GM18499 (cell line): ENCODE results near the gene METTL1.

Source experiments
- ATAC-seq: cut with Tn5 transposase; IDR thresholded peaks from one replicate; pipeline ENCODE4 v1.9.1; 2021; ENCODE audit warnings: moderate number of reproducible peaks; ENCODE audit not compliant: insufficient read depth, unreplicated experiment

Gene METTL1

DNA sequence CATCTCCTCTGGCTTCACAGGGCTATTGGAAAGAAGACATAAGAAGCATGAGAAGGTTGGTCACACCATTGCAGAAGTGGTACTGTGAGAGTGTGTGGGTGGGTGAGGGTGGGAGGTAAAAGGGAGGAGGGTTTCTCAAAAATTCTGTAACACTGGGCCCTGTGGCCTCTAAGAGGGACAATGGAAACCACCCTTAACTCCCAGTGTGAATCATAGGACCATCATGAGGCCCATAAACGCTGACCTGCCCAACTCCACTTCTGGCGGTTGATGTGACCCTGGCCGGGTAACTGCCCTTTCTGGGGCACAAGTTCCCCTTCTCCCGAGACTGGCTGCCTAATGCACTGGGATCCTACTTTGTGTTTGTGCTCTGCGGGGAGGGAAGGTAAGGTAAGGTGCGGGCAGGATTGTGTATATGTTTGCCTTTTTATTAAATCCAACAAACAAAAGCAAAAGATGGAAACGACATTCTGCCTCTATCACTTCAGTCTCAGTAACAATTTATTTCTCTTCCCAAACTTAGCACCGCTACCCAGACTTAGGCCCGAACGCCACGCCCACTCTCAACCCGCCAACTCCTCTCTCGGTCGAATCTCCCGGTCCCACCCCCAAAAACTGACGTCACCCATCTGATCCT is 551 bp downstream of the METTL1 start:
- peak; percentile 48 for ATAC-seq

DNA sequence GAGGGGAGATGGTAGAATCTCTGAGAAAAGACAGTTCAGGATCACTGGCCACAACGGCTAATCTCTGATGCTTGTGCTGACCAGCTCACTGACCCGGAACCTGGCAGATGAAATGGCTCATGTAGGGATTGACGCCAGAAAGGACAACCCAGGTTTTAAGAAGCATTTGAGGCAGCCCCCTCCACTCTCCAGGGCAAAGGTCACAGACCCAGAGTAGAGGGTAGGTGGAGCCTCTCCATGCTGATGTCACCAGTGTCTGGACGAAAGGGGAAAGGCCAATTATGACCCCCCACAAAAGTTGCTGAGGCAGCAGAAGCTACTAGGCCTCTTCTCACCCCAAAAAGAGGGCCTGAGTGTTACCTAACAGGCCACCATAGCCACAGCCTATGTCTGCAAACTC is 1.2 kb downstream of the METTL1 start:
- ATAC-seq = no peak

DNA sequence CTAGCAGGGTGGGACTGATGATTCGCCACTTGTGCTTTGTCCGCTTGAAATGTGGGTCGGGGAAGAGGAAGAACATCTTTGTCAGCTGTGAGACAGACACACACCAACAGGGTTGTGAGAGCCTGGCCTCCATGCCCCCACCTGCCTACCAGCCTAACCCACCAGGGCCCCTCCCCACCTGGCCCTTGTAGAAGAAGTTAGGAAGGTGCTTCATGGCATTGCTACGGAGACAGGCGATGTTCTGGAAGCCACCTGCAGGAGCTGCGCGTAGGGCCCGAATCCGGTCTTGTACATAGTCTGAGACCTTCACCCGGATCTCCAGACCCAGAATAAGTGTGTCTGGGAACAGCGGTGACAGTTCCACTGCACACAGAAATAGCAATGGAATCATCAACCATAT is 2.3 kb downstream of the METTL1 start:
- no peak for ATAC-seq

DNA sequence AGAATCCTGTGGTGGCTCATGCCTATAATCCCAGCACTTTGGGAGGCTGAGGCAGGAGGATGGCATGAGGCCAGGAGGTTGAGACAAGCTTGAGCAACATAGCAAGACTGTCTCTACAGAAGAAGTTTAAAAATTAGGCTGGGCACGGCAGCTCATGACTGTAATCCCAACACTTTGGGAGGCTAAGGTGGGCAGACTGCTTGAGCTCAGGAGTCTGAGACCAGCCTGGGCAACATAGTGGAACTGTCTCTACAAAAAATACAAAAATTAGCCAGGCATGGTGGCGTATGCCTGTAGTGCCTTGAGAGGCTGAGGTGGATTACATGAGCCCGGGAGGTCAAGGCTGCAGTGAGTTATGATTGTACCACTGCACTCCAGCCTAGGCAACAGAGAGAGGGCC is 4.0 kb downstream of the METTL1 start:
- ATAC-seq = no peak

GRCh38 chr12:57767305-57767698 is 4.6 kb downstream of the METTL1 start:
- no peak for ATAC-seq

GRCh38 chr12:57766464-57767304 is 5.2 kb downstream of the METTL1 start, which contains the start of gene CYP27B1:
TSS of gene CYP27B1 (minus strand) at chr12:57767078. CDS start at chr12:57767041, 37 bp downstream.
- ATAC-seq = no peak

DNA sequence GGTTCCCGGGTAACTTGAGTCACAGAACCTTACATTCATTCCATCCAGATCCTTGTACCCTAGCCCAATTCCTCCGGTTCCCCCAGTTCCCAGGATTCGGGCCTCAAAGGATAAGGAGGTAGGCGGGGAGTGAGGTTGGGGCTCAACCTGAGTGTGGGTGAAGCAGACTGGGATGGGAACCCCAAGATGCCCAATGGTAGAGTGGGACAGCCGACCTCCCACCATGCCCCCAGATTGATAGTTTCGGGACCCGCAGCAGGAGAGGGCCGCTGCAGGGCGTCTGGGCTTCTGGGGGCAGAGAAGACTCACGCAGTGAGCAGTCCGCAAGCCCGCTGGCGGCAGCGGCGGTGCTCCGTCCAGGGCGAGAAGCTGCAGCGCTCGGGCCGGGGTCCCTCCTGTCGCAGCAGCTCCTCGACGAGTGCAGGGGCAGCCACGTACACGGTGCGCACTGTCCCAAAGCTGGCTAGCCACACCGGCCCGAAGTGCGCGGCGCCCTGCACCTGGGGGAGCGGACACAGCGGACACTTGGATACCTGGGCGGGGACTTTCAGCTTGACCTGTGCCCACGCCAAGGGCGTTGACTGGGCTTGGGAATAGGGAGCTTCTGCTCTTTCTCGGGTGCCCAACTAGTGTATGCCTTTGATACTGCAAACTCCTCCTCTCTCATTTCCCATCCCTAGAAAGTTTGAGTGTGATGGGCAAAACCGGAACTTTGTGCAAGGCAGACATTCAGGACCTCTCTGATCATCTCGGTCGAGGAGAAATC is 6.0 kb downstream of the METTL1 start:
- no peak for ATAC-seq

DNA sequence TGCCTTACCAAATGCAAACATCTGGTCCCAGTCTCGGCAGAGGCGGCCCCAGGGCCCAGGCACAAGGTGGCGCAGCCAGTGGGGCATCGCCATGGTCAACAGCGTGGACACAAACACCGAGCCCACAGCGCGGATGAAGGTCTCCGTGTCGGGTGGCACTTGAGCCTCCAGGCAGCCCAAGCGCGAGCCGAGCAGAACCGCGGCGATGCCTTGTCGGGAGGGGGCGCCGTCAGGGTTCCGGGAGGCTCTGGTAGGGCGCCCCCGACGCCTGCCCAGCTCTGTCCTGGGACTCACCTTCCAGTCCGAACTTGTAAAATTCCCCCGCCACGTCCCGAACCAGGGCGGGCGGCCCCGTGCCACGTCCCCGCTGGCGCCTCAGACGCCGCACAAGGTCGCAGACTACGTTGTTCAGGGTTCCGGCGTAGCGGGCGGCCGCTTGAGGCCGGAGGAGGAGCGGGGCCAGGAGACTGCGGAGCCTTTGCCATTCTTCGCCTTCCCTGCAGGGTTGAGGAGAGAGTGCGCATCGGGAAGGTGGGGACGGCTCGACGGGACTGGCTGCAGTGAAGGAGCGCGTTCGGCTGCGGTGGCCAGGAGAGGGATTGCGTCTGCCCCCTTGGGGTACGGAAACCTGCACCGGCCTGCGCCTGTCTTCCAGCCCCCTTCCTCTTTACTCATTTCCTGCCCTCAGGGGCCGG is 6.8 kb downstream of the METTL1 start:
- ATAC-seq = no peak

DNA sequence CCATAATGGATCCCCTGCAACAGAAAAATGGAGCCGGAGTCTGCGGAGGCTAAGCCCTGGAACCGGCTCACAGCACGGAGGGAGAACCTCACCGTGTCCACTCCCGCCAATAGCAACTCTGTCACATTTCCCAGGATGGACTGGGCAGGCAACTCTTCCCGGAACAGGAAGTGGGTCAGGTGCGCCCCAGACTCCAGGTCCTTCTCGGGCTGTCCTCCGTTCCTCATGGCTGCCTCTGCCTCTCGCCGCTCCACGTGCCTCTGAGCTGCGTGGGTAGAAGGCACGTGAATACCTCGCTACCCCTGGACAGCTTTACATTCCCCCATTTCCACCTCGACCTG is 7.3 kb downstream of the METTL1 start:
- ATAC-seq = no peak

- ATAC-seq = no peak
These were observed 7.8 kb downstream of the METTL1 start for GRCh38 chr12:57763881-57764661.

DNA sequence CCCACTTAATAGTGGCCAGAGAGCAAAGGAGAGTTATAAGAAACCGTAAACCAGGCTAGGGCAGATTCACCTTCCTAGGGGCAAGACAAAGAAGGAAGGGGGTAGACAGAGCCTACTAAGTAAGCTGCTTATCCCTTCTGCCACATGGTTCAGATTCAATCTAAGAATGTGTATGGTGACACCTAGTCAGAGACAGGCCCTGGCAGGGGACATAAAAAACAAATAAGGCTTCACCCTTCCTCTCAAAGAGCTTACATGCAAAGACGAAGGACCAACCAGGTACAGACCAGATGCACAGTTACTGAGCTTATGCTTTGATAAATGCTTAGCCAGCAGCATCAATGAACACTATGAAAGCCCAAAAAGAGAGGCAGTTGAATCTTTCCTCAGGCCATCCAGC is 9.4 kb downstream of the METTL1 start:
- ATAC-seq = no peak

DNA sequence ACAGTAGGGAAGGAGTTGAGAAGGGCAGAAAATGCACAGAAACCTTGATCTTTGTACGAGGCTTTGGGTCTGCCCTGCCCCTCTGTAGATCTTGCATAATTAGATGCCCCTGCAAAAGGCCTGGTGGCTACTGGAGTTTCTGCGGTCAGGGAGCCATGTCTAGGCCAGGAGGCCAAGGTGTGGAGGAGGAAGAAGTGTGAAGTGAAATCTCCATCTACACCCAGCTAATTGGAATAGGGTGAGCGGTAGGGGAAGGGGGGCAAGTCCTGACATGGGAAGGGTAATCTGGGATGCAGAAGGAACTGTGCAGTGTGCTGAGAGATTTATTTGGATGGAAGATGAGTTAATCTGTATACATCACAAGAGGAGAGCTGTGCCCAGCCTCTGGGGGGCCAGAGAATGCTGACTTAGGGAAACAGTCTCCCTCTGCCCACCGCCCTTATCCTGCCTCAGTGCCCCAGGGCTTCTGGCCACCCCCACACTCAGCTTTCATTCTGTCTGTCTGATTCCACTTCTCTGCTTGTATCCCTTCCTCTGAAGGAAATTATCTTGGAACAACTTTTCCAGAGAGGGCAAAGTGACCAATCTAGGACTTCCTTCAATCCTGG is 10.4 kb downstream of the METTL1 start:
- no peak for ATAC-seq

- ATAC-seq = no peak
These were observed 11.4 kb downstream of the METTL1 start for GRCh38 chr12:57760347-57760982.

DNA sequence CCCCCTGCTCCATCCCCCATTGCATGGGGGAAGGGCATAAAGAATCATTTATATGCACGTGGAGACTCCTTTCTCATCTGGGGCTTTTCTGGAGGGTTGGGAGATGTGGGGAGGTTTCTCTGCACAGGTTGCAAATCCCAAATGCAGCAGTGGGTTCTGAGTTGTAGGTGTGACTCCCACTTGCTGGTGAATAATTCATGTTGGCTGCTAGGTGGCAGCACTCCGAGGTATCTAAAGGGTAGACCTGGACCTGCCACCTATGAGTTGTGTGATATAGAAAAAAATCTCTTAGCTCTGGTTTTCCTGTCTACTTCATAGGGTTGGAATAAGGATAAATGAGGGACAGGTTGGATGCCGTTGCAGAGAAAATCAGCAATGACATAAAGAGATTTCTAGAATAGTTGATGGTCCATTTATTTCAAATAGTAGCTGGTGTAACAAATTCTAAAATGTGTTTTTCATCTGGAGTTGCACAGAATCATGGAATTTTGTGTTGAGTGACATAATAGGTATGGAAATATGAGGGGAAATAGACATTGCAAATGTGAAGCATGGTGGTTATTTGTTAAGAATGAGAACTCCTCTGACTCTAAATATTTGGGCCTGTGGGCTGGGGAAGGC is 12.4 kb downstream of the METTL1 start:
- ATAC-seq = no peak

DNA sequence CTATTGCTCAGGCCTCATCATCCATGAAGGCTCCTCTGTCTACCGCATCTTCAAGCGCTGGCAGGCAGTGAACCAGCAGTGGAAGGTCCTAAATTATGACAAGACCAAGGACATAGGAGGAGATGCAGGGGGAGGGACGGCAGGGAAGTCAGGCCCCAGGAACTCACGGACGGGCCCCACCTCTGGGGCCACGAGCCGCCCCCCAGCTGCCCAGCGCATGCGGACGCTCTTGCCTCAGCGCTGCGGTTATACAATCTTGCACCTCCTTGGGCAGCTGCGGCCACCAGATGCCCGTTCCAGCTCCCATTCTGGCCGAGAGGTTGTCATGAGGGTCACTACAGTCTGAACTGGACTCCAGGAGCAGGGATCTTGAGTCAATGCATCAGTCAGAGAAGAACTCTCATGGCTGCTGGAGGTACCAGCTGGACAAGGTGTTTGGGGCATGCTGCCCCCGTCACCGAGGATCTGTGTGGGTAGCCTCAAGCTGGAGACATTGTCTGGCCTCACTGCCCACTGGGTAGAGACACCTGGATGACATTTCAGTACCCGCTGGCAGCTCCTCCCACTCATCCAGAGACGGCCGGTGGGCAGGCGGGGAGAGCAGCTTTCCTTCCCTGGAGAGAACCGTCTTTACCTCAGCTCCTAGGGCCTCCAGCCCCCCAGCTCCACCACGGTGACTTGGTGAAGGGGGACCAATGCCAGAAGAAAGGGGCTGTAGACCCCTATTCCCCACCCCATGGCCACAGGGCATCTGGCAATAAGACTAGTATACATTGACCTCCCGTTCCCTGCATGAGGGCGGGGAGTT is 13.1 kb downstream of the METTL1 start:
- no peak for ATAC-seq

- ATAC-seq = no peak
These were observed 14.1 kb downstream of the METTL1 start for GRCh38 chr12:57757771-57758170.

GRCh38 chr12:57756406-57757341 is 15.2 kb downstream of the METTL1 start:
- no peak for ATAC-seq
